Neural progenitor cell (in vitro differentiated cells): ENCODE results near the gene LPO.

Source experiments
- CTCF ChIP-seq: fragments of 200-600 bp; sonication (generic); IDR thresholded peaks from 2 replicates; pipeline ENCODE4 v1.5.1; 2017; ENCODE audit warnings: antibody characterized with exemption, mild to moderate bottlenecking
- EZH2 ChIP-seq: fragments of 200-600 bp; sonication (generic); IDR thresholded peaks from 2 replicates; pipeline ENCODE4 v1.6.1; 2017; ENCODE audit warnings: antibody characterized with exemption, mild to moderate bottlenecking, moderate library complexity
- EZH2phosphoT487 ChIP-seq: fragments of 200-600 bp; sonication (generic); IDR thresholded peaks from 2 replicates; pipeline ENCODE4 v1.6.1; 2017; ENCODE audit warnings: antibody characterized with exemption

GRCh38 chr17:58267347-58268324 is 29.3 kb downstream of the LPO start:
- no peak for TF ChIP-seq EZH2
- no peak for TF ChIP-seq CTCF
- TF ChIP-seq EZH2phosphoT487: no peak
